Measurements from ENCODE around the gene NLRC5.

DNA sequence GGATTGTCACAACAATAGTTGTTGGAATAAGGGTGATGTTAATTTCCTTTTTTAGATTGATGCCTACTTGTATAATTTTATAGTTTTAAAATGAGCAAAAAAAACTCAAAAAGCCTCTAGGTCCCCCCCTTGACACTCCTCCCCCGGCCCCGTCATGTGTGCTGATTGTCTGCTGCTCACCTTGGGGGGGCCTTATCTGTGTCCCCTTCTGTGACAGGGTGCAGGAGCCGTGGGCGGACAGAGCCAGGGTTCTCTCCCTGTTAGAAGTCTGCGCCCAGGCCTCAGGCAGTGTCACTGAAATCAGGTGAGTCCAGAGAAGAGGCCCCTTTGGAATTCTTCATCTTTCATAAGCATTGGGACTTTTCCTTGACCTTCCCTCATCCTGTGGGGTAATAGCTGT is 75.6 kb downstream of the NLRC5 start:
- no peak for TF ChIP-seq CTCF (IDR thresholded peaks at IDR 0.05; ENCODE audit: low read length)
- TF ChIP-seq EZH2 (optimal IDR thresholded peaks at IDR 0.05; ENCODE audit: low read depth, low read length) = no peak
- TF ChIP-seq EZH2phosphoT487 (IDR thresholded peaks at IDR 0.05; ENCODE audit: low read length) = no peak
